Cortex of kidney (tissue), 1 donor: Measurements from ENCODE around the gene LINC00305.

ENCODE experiments used
- DNase-seq: peaks from one replicate; lab custom pipeline; 2025; lab: John Stamatoyannopoulos, UW

The LINC00305 gene

GRCh38 chr18:64148988-64149387, at the start of gene LINC00305:
Gene LINC00305, minus strand, starts transcription at chr18:64149088.
- DNase-seq = no peak

- no peak for DNase-seq
Observed at GRCh38 chr18:64191069-64191468, 42.2 kb upstream of the LINC00305 start.

GRCh38 chr18:64185987-64186386, 37.1 kb upstream of the LINC00305 start:
- no peak for DNase-seq

- DNase-seq = no peak
Observed at GRCh38 chr18:64183665-64184064, 34.8 kb upstream of the LINC00305 start.

- no peak for DNase-seq
Observed at GRCh38 chr18:64180617-64181016, 31.7 kb upstream of the LINC00305 start.

GRCh38 chr18:64180171-64180570, 31.3 kb upstream of the LINC00305 start:
- no peak for DNase-seq

GRCh38 chr18:64179556-64180080, 30.7 kb upstream of the LINC00305 start:
- no peak for DNase-seq

- no peak for DNase-seq
Observed at GRCh38 chr18:64178860-64179259, 30.0 kb upstream of the LINC00305 start.

GRCh38 chr18:64175432-64175831, 26.5 kb upstream of the LINC00305 start:
- no peak for DNase-seq

- DNase-seq = no peak
Observed at GRCh38 chr18:64171576-64171975, 22.7 kb upstream of the LINC00305 start.

- DNase-seq = no peak
Observed at GRCh38 chr18:64167408-64167925, 18.6 kb upstream of the LINC00305 start.

GRCh38 chr18:64165906-64166305, 17.0 kb upstream of the LINC00305 start:
- DNase-seq = no peak

GRCh38 chr18:64164883-64165282, 16.0 kb upstream of the LINC00305 start:
- no peak for DNase-seq

- no peak for DNase-seq
Observed at GRCh38 chr18:64149916-64150438, 1.1 kb upstream of the LINC00305 start.

GRCh38 chr18:64142904-64143303, 6.0 kb downstream of the LINC00305 start:
- no peak for DNase-seq

GRCh38 chr18:64137914-64138313, 11.0 kb downstream of the LINC00305 start:
- no peak for DNase-seq

GRCh38 chr18:64134044-64134747, 14.7 kb downstream of the LINC00305 start:
- DNase-seq = no peak

GRCh38 chr18:64132871-64133270, 16.0 kb downstream of the LINC00305 start:
- no peak for DNase-seq

- no peak for DNase-seq
Observed at GRCh38 chr18:64131314-64131713, 17.6 kb downstream of the LINC00305 start.

- no peak for DNase-seq
Observed at GRCh38 chr18:64127172-64127571, 21.7 kb downstream of the LINC00305 start.

GRCh38 chr18:64119916-64120315, 29.0 kb downstream of the LINC00305 start:
- DNase-seq = no peak

- DNase-seq = no peak
Observed at GRCh38 chr18:64118406-64118805, 30.5 kb downstream of the LINC00305 start.

GRCh38 chr18:64116571-64117175, 32.2 kb downstream of the LINC00305 start:
- DNase-seq = no peak
